ENCODE measurements around the gene CD69.

Gene CD69

DNA sequence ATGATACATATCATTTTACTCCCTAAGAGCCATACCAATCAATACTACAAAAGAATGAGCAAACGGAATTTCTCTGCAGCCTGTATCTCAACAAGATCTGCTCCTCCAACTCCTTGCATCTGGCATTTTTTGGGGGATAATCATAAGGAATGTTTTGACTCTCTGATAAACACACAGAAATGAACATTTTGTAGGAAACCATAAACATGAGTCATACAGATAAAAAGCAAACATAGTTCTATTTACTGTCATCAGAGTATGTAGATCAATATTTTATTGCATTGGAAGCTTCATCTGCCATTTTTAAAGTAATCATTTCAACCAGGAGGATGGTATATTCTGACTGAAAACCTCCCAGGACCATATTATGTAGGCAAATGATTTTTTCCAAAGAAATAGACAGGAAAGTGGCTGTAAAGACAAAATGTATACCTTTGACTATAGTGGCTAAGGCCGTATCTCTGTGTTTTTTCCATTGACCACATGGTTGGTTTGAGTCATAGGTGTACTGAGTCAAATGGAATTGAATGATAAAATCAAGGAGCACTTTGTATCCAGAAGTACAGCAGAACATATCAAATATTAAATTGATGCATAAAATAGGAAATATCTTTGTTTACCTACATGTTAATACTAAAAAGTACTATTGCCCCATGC is 32.4 kb upstream of the CD69 start:
- TF ChIP-seq, protein P1, sequence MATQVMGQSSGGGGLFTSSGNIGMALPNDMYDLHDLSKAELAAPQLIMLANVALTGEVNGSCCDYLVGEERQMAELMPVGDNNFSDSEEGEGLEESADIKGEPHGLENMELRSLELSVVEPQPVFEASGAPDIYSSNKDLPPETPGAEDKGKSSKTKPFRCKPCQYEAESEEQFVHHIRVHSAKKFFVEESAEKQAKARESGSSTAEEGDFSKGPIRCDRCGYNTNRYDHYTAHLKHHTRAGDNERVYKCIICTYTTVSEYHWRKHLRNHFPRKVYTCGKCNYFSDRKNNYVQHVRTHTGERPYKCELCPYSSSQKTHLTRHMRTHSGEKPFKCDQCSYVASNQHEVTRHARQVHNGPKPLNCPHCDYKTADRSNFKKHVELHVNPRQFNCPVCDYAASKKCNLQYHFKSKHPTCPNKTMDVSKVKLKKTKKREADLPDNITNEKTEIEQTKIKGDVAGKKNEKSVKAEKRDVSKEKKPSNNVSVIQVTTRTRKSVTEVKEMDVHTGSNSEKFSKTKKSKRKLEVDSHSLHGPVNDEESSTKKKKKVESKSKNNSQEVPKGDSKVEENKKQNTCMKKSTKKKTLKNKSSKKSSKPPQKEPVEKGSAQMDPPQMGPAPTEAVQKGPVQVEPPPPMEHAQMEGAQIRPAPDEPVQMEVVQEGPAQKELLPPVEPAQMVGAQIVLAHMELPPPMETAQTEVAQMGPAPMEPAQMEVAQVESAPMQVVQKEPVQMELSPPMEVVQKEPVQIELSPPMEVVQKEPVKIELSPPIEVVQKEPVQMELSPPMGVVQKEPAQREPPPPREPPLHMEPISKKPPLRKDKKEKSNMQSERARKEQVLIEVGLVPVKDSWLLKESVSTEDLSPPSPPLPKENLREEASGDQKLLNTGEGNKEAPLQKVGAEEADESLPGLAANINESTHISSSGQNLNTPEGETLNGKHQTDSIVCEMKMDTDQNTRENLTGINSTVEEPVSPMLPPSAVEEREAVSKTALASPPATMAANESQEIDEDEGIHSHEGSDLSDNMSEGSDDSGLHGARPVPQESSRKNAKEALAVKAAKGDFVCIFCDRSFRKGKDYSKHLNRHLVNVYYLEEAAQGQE (IDR thresholded peaks at IDR 0.05; ENCODE audit: insufficient read depth in 1 of 2, low read depth in 2 of 2, low read length in 2 of 2) = no peak
- no peak for TF ChIP-seq FOXP2 (optimal IDR thresholded peaks at IDR 0.05; ENCODE audit: borderline replicate concordance, extremely low read depth, extremely low read length, insufficient read depth)
- TF ChIP-seq SIN3A (IDR thresholded peaks at IDR 0.05; ENCODE audit: borderline replicate concordance, insufficient read depth, low read length) = no peak
- no peak for TF ChIP-seq POLR2AphosphoS5 (IDR thresholded peaks at IDR 0.05; ENCODE audit: low read depth, low read length)
- no peak for TF ChIP-seq TAF1 (IDR thresholded peaks at IDR 0.05; ENCODE audit: borderline replicate concordance, insufficient read depth, low read length)

DNA sequence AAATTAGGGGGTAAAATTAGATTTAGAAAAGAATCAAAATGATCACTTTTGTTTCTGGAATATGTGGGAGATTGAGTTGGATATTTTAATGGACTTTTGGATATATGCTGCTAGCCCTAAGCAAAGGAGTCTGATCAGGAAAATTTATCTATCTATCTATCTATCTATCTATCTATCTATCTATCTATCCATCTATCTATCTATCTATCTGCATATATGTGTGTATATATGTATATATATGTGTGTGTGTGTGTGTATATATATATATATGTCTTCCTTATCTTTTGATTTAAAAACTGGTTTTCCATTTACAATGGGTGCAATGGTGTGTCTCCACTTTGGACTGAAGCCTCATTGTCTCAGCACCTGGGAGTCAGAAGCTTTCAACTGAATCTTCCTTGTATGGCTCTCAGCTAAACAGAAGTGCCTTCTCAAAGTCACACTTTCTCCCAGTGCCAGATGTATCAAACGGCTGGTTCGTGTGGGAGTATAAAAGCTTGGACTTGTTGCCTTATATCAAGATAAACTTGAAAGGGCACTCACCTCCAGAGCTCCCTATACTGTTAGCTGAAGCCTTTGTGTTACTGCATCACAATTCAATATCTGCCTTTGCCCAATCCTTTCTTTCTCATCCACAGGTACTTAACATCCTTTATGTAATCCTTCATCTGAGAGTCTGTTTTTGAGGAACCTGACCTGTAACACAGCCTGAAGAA is 31.6 kb upstream of the CD69 start:
- TF ChIP-seq POLR2AphosphoS5 (IDR thresholded peaks at IDR 0.05; ENCODE audit: low read depth, low read length) (no peak), FOXP2 (optimal IDR thresholded peaks at IDR 0.05; ENCODE audit: borderline replicate concordance, extremely low read depth, extremely low read length, insufficient read depth) (no peak), TAF1 (IDR thresholded peaks at IDR 0.05; ENCODE audit: borderline replicate concordance, insufficient read depth, low read length) (no peak)

DNA sequence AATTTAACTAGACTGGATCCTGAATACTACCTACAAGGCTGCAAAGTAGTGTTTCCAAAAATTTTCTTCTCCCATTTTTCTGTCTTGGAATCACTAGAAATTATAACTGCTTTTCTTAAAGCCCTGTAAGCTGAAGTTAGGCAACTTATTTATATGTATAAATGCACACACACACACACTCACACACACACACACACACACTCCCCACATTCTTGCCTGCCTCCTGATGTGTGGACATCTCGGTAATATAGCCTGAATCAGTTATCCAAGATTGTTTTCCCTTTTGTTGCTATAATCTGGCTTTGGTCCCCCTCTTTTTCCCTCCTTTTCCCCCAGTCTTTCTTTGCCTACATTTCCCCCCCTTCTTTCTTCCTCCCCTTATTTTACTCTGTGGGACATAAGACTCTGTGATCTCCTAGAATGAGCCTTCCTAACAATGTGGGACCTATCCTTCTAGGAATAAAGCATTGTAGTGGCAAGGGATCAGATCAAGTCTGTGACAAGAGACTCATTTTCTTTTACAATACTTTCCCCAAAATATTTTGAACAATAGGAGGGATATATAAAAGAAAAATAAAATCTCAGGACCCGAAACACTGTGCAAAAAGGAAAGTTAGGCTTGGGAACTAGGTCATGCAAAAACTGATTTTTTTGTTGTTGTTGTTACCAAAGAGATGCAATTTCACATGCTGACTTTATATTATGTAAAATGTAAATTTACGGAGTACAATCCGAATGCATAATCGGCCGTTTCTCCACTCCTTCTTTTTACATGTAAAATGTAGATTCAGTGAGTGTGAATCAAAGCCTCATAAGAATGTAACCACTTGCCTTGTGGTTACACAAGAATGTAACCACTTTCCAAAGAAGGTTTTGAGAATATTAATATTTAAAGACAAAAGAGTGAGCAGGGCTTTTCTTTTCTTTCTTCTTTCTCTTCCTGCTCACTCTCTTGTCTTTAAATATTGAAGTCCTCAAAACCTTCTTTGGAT is 26.3 kb upstream of the CD69 start:
- no peak for TF ChIP-seq POLR2AphosphoS5 (IDR thresholded peaks at IDR 0.05; ENCODE audit: low read depth, low read length)
- no peak for TF ChIP-seq TAF1 (IDR thresholded peaks at IDR 0.05; ENCODE audit: borderline replicate concordance, insufficient read depth, low read length)
- TF ChIP-seq SIN3A (IDR thresholded peaks at IDR 0.05; ENCODE audit: borderline replicate concordance, insufficient read depth, low read length) = no peak
- no peak for TF ChIP-seq FOXP2 (optimal IDR thresholded peaks at IDR 0.05; ENCODE audit: borderline replicate concordance, extremely low read depth, extremely low read length, insufficient read depth)
- TF ChIP-seq, protein P1 (IDR thresholded peaks at IDR 0.05; ENCODE audit: insufficient read depth in 1 of 2, low read depth in 2 of 2, low read length in 2 of 2) = no peak

DNA sequence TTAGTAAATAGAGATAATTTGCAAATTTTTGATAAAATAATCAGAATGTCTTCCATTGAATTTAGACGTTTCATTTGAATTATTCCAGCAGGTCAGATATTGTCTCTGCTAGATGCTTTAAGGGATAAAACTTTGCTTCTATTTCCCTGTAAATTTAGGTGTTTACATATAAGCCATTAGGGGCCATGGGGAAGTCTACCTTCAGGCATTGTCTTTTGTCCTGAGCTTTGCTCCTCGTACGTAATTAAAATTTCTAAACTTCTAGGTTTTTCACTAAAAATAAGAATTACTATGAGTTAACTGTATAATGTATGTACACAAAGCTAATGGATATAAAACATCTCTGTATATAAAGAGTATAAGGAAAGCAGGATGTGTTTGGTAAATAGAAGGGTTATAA is 24.1 kb upstream of the CD69 start:
- TF ChIP-seq SIN3A (IDR thresholded peaks at IDR 0.05; ENCODE audit: borderline replicate concordance, insufficient read depth, low read length) = no peak
- no peak for TF ChIP-seq TAF1 (IDR thresholded peaks at IDR 0.05; ENCODE audit: borderline replicate concordance, insufficient read depth, low read length)
- TF ChIP-seq FOXP2 (optimal IDR thresholded peaks at IDR 0.05; ENCODE audit: borderline replicate concordance, extremely low read depth, extremely low read length, insufficient read depth) = no peak
- TF ChIP-seq, protein P1 (IDR thresholded peaks at IDR 0.05; ENCODE audit: insufficient read depth in 1 of 2, low read depth in 2 of 2, low read length in 2 of 2) = no peak
- no peak for TF ChIP-seq POLR2AphosphoS5 (IDR thresholded peaks at IDR 0.05; ENCODE audit: low read depth, low read length)

DNA sequence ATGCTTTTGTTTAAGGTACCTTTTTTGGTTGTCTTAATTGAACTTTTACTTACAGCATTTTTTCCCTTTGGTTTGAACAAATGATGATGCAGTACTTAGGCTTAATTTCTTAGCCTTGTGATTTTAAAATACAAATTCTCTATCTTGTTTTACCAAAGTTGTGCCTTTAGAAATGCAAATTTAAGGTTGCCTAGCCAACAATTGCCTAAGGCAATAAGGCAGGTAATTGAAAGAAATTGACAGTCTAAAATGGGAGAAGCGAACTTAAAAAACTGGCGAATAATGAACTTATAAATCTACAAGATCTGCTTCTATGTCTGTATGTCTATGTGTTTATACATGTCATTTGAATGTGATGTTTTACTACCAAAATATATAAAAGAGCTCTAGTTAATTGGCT is 23.6 kb upstream of the CD69 start:
- TF ChIP-seq, protein P1 (IDR thresholded peaks at IDR 0.05; ENCODE audit: insufficient read depth in 1 of 2, low read depth in 2 of 2, low read length in 2 of 2) = no peak
- TF ChIP-seq FOXP2 (optimal IDR thresholded peaks at IDR 0.05; ENCODE audit: borderline replicate concordance, extremely low read depth, extremely low read length, insufficient read depth) = no peak
- TF ChIP-seq POLR2AphosphoS5 (IDR thresholded peaks at IDR 0.05; ENCODE audit: low read depth, low read length) = no peak
- TF ChIP-seq TAF1 (IDR thresholded peaks at IDR 0.05; ENCODE audit: borderline replicate concordance, insufficient read depth, low read length) = no peak
- no peak for TF ChIP-seq SIN3A (IDR thresholded peaks at IDR 0.05; ENCODE audit: borderline replicate concordance, insufficient read depth, low read length)
